HCT116 (cell line): ENCODE measurements around the gene S100P. TPM values are rescaled to one million over a fixed set of nuclear protein-coding genes. Genes with fewer than 3 reads are reported as not detected.
A peak's percentile ranks its signal among the peaks of the same experiment; 100 is the strongest.

Experiments
- ATAC-seq: fragments of 200-7000 bp; cut with Tn5 transposase; 2 replicates; pipeline ENCODE4 v1.9.1; 2020; ENCODE audit warnings: mild to moderate bottlenecking, moderate library complexity
- BruUV-seq: library from RNA; stranded (reverse); fragments of 400-500 nt; replicated peaks from 2 replicates; lab custom pipeline; 2021; lab: Mats Ljungman, UMichigan
- CTCF ChIA-PET: fragments of 300-600 bp; sonication (Branson Sonifier 250); formaldehyde crosslinking; loops from one replicate; lab custom pipeline; 2021; ENCODE audit warnings: antibody characterized with exemption; lab: Charles Lee
- POLR2A ChIA-PET: fragments of 300-600, 350-600 bp; sonication (Branson Sonifier 250); formaldehyde crosslinking; loops from one replicate; lab custom pipeline; 2021; ENCODE audit warnings: antibody characterized with exemption; lab: Charles Lee
- RAD21 ChIA-PET, 2 experiments: fragments of 300-600 bp; sonication (Branson Sonifier 250); formaldehyde crosslinking; loops; one replicate each; lab custom pipeline; 2023; ENCODE audit warnings: low total read pairs in 2 of 2; ENCODE audit not compliant: uncharacterized antibody in 2 of 2, unreplicated experiment in 2 of 2, low non-redundant PET in 1 of 2; lab: Charles Lee
- DNase-seq: peaks from one replicate; pipeline ENCODE4 v3.0.0-alpha.2; 2010; ENCODE audit warnings: low read depth, low spot score
- H2AFZ ChIP-seq: fragments of 200-600 bp; shearing (Covaris generic), sonication (generic); 2 replicates; pipeline ENCODE4 v1.6.1; 2017; ENCODE audit warnings: low read depth, mixed run types, mixed read lengths, antibody characterized with exemption, low read length; ENCODE audit not compliant: poor library complexity, severe bottlenecking
- H3K27ac ChIP-seq: 2 replicates; pipeline ENCODE4 v1.5.1; 2012; ENCODE audit warnings: low read depth, low read length
- H3K27me3 ChIP-seq: fragments of 200-600 bp; sonication (generic); 2 replicates; pipeline ENCODE4 v1.6.1; 2016; ENCODE audit warnings: mixed run types, low read length, mixed read lengths; ENCODE audit not compliant: insufficient read depth
- H3K36me3 ChIP-seq, 2 experiments: fragments of 200-500 bp in 1 of 2; fragments of 200-600 bp in 1 of 2; sonication (Bioruptor generic) in 1 of 2; sonication (generic) in 1 of 2; 2 replicates each; pipeline versions ENCODE4 v1.5.1 to v1.6.1; 2014 to 2016; ENCODE audit warnings: low read length in 2 of 2, inconsistent platforms in 1 of 2, mixed read lengths in 1 of 2, mixed run types in 1 of 2; ENCODE audit not compliant: insufficient read depth in 2 of 2, control insufficient read depth in 1 of 2
- H3K4me1 ChIP-seq, 2 experiments: fragments of 200-600 bp in 1 of 2; sonication (generic) in 1 of 2; 2 replicates each; pipeline versions ENCODE4 v1.5.1 to v1.6.1; 2012 to 2017; ENCODE audit warnings: low read length in 2 of 2, inconsistent platforms in 1 of 2, mild to moderate bottlenecking in 1 of 2, mixed read lengths in 1 of 2, mixed run types in 1 of 2, moderate library complexity in 1 of 2; ENCODE audit not compliant: insufficient read depth in 2 of 2, control insufficient read depth in 1 of 2
- H3K4me2 ChIP-seq: fragments of 200-600 bp; sonication (generic); 2 replicates; pipeline ENCODE4 v1.6.1; 2017; ENCODE audit warnings: mixed run types, low read length, mixed read lengths
- H3K4me3 ChIP-seq, 2 experiments: fragments of 200-600 bp in 1 of 2; sonication (generic) in 1 of 2; replicated peaks in 1 of 2; 2 replicates each; pipeline ENCODE4 v1.5.1; 2011 to 2016; ENCODE audit warnings: low read length in 2 of 2, control low read depth in 1 of 2, low read depth in 1 of 2, mild to moderate bottlenecking in 1 of 2, mixed read lengths in 1 of 2, mixed run types in 1 of 2
- H3K79me2 ChIP-seq: fragments of 200-600 bp; sonication (generic); 2 replicates; pipeline ENCODE4 v1.6.1; 2017; ENCODE audit warnings: mild to moderate bottlenecking, mixed run types, low read length, moderate library complexity, mixed read lengths; ENCODE audit not compliant: insufficient read depth
- H3K9ac ChIP-seq: fragments of 200-600 bp; sonication (generic); 2 replicates; pipeline ENCODE4 v1.6.1; 2016; ENCODE audit warnings: low read length, mixed read lengths
- H3K9me2 ChIP-seq: fragments of 200-600 bp; sonication (generic), shearing (Covaris generic); 2 replicates; pipeline ENCODE4 v1.6.1; 2017; ENCODE audit warnings: mixed run types, mild to moderate bottlenecking, moderate library complexity; ENCODE audit not compliant: insufficient read depth
- H3K9me3 ChIP-seq, 2 experiments: fragments of 200-500 bp in 1 of 2; fragments of 200-600 bp in 1 of 2; sonication (Bioruptor generic) in 1 of 2; sonication (generic) in 1 of 2; 2 replicates each; pipeline ENCODE4 v1.6.1; 2014 to 2017; ENCODE audit warnings: low read length in 2 of 2, mixed read lengths in 2 of 2, inconsistent platforms in 1 of 2, low read depth in 1 of 2, mild to moderate bottlenecking in 1 of 2, mixed run types in 1 of 2, moderate library complexity in 1 of 2; ENCODE audit not compliant: control insufficient read depth in 1 of 2, insufficient read depth in 1 of 2
- H4K20me1 ChIP-seq: fragments of 200-600 bp; sonication (generic), shearing (Covaris generic); 2 replicates; pipeline ENCODE4 v1.6.1; 2017; ENCODE audit warnings: mixed run types, mild to moderate bottlenecking, moderate library complexity; ENCODE audit not compliant: insufficient read depth
- EGR1 ChIP-seq: IDR thresholded peaks from 2 replicates; pipeline ENCODE4 v1.6.1; 2012; ENCODE audit warnings: low read depth
- POLR2AphosphoS5 ChIP-seq: IDR thresholded peaks from 2 replicates; pipeline ENCODE4 v1.6.1; 2011; ENCODE audit warnings: mild to moderate bottlenecking, low read depth, low read length, moderate library complexity
- RAD21 ChIP-seq: IDR thresholded peaks from 2 replicates; pipeline ENCODE4 v1.6.1; 2012; ENCODE audit warnings: low read depth, mild to moderate bottlenecking
- SP1 ChIP-seq: IDR thresholded peaks from 2 replicates; pipeline ENCODE4 v1.6.1; 2012; ENCODE audit warnings: low read depth
- intact Hi-C: fragments of 100-400 bp; cut with micrococcal nuclease; formaldehyde crosslinking; loops from 2 replicates; pipeline ENCODE4 v1.10.0; 2022
- total RNA-seq: library from RNA; stranded (reverse); gene quantifications from one replicate; pipeline ENCODE4 v1.2.1, GENCODE V29; 2021; ENCODE audit not compliant: unreplicated experiment
- TF ChIP-seq, protein P1 (sequence below): IDR thresholded peaks from 2 replicates; pipeline ENCODE4 v1.6.1; 2012; ENCODE audit warnings: low read depth
- TF ChIP-seq, protein P2 (sequence below), 3 experiments: fragments of 200-600 bp in 1 of 3; sonication (generic) in 1 of 3; IDR thresholded peaks in 2 of 3; conservative IDR thresholded peaks in 1 of 3; 2 replicates each; pipeline ENCODE4 v1.5.1; 2012 to 2017; ENCODE audit warnings: low read depth in 2 of 3, low read length in 2 of 3, antibody characterized with exemption in 1 of 3, borderline replicate concordance in 1 of 3, control low read depth in 1 of 3, mild to moderate bottlenecking in 1 of 3, mixed read lengths in 1 of 3, mixed run types in 1 of 3, moderate library complexity in 1 of 3; ENCODE audit not compliant: insufficient read depth in 1 of 3

Gene S100P
- total RNA-seq, 1 experiment from 2014 or later: 4.1 TPM

DNA sequence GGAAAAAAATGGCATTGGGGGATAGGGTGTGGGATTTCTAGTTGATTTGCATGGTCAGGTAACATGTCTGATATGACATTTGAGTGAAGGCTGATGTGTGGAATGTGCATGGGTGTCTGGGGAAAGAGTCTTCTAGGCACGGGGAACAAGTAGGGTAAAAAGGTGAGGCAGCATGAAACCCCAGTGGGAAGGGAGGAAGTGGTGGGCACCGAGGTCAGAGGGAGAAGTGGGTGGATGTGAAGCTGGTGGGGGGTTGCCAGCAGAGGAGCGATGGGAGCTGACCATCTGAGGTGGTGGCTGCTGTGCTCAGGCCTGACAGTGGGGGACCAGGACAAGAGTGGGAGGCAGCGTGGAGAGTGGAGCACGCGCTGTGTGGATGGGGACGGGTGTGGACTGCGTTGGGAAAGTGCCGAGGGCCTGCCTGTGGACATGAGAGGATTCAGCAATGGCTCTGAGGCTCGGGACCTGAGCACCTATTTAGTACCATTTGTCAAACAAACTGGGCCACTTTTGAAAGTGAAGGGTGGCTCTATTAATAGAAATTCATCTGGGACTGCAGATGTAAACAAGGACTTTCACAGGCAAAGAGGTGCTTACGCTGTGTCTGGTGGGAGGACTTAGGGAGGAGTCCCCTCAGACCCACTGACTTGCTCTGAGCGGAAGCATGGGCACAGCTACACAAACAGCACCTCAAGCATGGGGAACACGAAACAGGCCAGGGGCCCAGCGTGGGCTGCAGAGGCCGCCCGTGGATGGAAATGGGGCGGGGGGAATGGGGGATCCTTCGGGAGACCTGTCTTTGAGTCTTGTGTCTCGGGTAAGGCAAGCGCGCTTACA, 16.7 kb upstream of the S100P start:
- peaks cover 15 to 27% of the 10 kb centered on the region in 2 experiments; a peak in 3 of 4 replicates for H3K36me3 ChIP-seq
- TF ChIP-seq SP1: no peak
- TF ChIP-seq, protein P1, sequence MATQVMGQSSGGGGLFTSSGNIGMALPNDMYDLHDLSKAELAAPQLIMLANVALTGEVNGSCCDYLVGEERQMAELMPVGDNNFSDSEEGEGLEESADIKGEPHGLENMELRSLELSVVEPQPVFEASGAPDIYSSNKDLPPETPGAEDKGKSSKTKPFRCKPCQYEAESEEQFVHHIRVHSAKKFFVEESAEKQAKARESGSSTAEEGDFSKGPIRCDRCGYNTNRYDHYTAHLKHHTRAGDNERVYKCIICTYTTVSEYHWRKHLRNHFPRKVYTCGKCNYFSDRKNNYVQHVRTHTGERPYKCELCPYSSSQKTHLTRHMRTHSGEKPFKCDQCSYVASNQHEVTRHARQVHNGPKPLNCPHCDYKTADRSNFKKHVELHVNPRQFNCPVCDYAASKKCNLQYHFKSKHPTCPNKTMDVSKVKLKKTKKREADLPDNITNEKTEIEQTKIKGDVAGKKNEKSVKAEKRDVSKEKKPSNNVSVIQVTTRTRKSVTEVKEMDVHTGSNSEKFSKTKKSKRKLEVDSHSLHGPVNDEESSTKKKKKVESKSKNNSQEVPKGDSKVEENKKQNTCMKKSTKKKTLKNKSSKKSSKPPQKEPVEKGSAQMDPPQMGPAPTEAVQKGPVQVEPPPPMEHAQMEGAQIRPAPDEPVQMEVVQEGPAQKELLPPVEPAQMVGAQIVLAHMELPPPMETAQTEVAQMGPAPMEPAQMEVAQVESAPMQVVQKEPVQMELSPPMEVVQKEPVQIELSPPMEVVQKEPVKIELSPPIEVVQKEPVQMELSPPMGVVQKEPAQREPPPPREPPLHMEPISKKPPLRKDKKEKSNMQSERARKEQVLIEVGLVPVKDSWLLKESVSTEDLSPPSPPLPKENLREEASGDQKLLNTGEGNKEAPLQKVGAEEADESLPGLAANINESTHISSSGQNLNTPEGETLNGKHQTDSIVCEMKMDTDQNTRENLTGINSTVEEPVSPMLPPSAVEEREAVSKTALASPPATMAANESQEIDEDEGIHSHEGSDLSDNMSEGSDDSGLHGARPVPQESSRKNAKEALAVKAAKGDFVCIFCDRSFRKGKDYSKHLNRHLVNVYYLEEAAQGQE: no peak
- TF ChIP-seq RAD21: no peak
- TF ChIP-seq, protein P2, sequence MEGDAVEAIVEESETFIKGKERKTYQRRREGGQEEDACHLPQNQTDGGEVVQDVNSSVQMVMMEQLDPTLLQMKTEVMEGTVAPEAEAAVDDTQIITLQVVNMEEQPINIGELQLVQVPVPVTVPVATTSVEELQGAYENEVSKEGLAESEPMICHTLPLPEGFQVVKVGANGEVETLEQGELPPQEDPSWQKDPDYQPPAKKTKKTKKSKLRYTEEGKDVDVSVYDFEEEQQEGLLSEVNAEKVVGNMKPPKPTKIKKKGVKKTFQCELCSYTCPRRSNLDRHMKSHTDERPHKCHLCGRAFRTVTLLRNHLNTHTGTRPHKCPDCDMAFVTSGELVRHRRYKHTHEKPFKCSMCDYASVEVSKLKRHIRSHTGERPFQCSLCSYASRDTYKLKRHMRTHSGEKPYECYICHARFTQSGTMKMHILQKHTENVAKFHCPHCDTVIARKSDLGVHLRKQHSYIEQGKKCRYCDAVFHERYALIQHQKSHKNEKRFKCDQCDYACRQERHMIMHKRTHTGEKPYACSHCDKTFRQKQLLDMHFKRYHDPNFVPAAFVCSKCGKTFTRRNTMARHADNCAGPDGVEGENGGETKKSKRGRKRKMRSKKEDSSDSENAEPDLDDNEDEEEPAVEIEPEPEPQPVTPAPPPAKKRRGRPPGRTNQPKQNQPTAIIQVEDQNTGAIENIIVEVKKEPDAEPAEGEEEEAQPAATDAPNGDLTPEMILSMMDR (IDR thresholded peaks at IDR 0.05 in 2 of 3, conservative IDR thresholded peaks at IDR 0.05 in 1 of 3; ENCODE audit: borderline replicate concordance in 1 of 3, insufficient read depth in 1 of 3, low read depth in 2 of 3, low read length in 2 of 3): no peak
- TF ChIP-seq POLR2AphosphoS5: 0 out of 2 replicates have a peak, but pooled peaks have one; percentile 28
- no peak for TF ChIP-seq EGR1
- TF ChIP-seq, all 23 proteins: peak for 1
- no TSS peak for BruUV-seq
- peaks cover 8 to 16% of the 10 kb centered on the region in 2 experiments; a peak in 3 of 4 replicates for H3K4me1 ChIP-seq
- H3K9me2 ChIP-seq: no peaks in the 10 kb centered on the region
- H3K27me3 ChIP-seq: no peaks in the 10 kb centered on the region
- DNase-seq: no peak
- H4K20me1 ChIP-seq: peaks cover 19% of the 10 kb centered on the region; the same call in 1 of the 2 replicates
- no peak overlapping the region for H2AFZ ChIP-seq
- no peak overlapping the region for H3K4me3 ChIP-seq
- ChIA-PET CTCF (no interaction called here), POLR2A (interaction anchor here (1.4 kb wide), 1 partner anchor 33 kb away, joined by 4 read pairs; no protein-coding TSS in a partner anchor), RAD21 (no interaction called here)
- no peaks in the 10 kb centered on the region for H3K9me3 ChIP-seq
- H3K79me2 ChIP-seq: peaks cover 33% of the 10 kb centered on the region
- no peak overlapping the region for H3K9ac ChIP-seq
- no peak overlapping the region for H3K4me2 ChIP-seq
- intact Hi-C loops: no loop called here
- ATAC-seq: no peak
- H3K27ac ChIP-seq: no peak overlapping the region; the same call in 1 of the 2 replicates
